A673 (cell line): ENCODE data around the gene TMEM63B.

Source experiments
- EZH2 ChIP-seq: fragments of 200-600 bp; sonication (generic); IDR thresholded peaks from 2 replicates; pipeline ENCODE4 v1.6.1; 2017; ENCODE audit warnings: borderline replicate concordance, low read depth, mild to moderate bottlenecking, mixed read lengths, antibody characterized with exemption, low read length; ENCODE audit not compliant: poor library complexity, severe bottlenecking
- TF ChIP-seq, protein P1 (sequence below): fragments of 300-800, 200-600 bp; sonication (generic); conservative IDR thresholded peaks from 2 replicates; pipeline ENCODE4 v1.5.1; 2017; ENCODE audit warnings: low read depth, mild to moderate bottlenecking, antibody characterized with exemption, low read length, moderate library complexity, mixed read lengths

DNA sequence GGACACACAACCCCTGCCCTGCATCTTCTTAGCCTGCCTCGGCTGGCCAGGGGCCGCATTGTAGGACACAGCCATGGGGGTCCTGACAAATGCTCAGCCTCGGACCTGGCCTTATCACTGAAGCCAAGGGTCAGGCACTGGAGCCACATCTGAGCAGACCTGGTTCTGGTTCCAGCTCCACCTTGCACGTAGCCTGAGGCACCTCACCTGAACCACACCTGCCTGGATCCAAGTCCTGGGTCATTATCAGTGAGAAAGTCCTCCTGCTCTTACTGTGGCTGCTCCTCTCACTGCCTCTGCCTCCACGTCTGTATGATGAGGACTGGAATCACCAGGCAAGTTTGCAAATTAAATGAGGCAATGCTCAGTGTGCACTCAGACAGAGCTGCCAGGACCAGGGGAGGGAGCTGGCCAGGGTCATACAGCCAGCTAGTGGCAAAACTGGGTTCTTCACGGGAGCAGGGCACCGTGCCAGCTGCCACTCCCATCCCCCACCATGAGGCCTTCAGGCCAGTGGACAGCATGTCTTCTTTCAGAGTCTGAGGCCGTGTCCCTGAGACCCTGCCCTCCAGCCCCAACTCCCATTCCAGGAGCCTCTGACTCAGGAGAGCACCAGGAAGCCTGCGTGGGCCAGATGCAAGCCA lies 40.3 kb upstream of the TMEM63B start:
- TF ChIP-seq, protein P1, sequence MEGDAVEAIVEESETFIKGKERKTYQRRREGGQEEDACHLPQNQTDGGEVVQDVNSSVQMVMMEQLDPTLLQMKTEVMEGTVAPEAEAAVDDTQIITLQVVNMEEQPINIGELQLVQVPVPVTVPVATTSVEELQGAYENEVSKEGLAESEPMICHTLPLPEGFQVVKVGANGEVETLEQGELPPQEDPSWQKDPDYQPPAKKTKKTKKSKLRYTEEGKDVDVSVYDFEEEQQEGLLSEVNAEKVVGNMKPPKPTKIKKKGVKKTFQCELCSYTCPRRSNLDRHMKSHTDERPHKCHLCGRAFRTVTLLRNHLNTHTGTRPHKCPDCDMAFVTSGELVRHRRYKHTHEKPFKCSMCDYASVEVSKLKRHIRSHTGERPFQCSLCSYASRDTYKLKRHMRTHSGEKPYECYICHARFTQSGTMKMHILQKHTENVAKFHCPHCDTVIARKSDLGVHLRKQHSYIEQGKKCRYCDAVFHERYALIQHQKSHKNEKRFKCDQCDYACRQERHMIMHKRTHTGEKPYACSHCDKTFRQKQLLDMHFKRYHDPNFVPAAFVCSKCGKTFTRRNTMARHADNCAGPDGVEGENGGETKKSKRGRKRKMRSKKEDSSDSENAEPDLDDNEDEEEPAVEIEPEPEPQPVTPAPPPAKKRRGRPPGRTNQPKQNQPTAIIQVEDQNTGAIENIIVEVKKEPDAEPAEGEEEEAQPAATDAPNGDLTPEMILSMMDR = no peak
- no peak for TF ChIP-seq EZH2
